ENCODE results near the gene PITPNM2. TPM values are rescaled to one million over a fixed set of nuclear protein-coding genes. Genes with fewer than 3 reads are reported as not detected.

Gene PITPNM2
- total and polyA plus RNA-seq, 2 experiments from 2014 or later: 0.82 to 3.0 TPM

- peaks cover 1% of the 10 kb centered on the region; the same call in 1 of the 2 replicates for H3K9me2 ChIP-seq (ENCODE audit: insufficient read depth)
- TF ChIP-seq ZNF462 (CRISPR knock-in tag; IDR thresholded peaks at IDR 0.05) (no peak), EZH2phosphoT487 (IDR thresholded peaks at IDR 0.05; ENCODE audit: unreplicated experiment) (no peak), CTCF (conservative IDR thresholded peaks at IDR 0.05; ENCODE audit: low read depth in 2 of 2) (no peak)
- peaks cover 5% of the 10 kb centered on the region; the same call in 2 of the 3 replicates for H3K4me1 Mint-ChIP-seq
Observed at GRCh38 chr12:123121670-123122069, 29.2 kb downstream of the PITPNM2 start.

More at GRCh38 chr12:123121670-123122069, 29.2 kb downstream of the PITPNM2 start:
- Histone ChIP-seq H3K79me2 (replicated peaks; ENCODE audit: insufficient read depth) (no peaks in the 10 kb centered on the region), H4K20me1 (replicated peaks; ENCODE audit: insufficient read depth) (no peaks in the 10 kb centered on the region), H3F3A (replicated peaks; ENCODE audit: low read depth) (no peaks in the 10 kb centered on the region), H3K27me3 (ENCODE audit: insufficient read depth) (no peaks in the 10 kb centered on the region), H3K4me3 (no peak overlapping the region), H3K36me3 (ENCODE audit: insufficient read depth) (no peaks in the 10 kb centered on the region), H2AFZ (no peak overlapping the region), H3K4me1 (ENCODE audit: insufficient read depth) (no peaks in the 10 kb centered on the region), H3K27ac (ENCODE audit: low read depth) (no peak overlapping the region), H3K4me2 (no peak overlapping the region)
- peaks cover 8% of the 10 kb centered on the region for H3K27me3 Mint-ChIP-seq (ENCODE audit: insufficient read depth, low read depth, poor library complexity)
- no peak overlapping the region for H3K27ac Mint-ChIP-seq
- H3K9me3 Mint-ChIP-seq: no peaks in the 10 kb centered on the region
- H3K36me3 Mint-ChIP-seq (ENCODE audit: low read depth): no peaks in the 10 kb centered on the region
- ATAC-seq (no peak), DNase-seq (ENCODE audit: low spot score) (no peak)
- no peak overlapping the region for H3K4me3 Mint-ChIP-seq

Data from GM23338 (cell line).